Measurements from ENCODE around the gene CLDN18. TPM values are rescaled to one million over a fixed set of nuclear protein-coding genes. Genes with fewer than 3 reads are reported as not detected.

Gene CLDN18
- total RNA-seq, 2 experiments from 2014 or later, result not detected

GRCh38 chr3:138010273-138010590, 267 bp downstream of the CLDN18 start:
- no peak overlapping the region for H3K27ac ChIP-seq (ENCODE audit: low read depth, low read length, poor library complexity, severe bottlenecking)
- TF ChIP-seq CTCF (conservative IDR thresholded peaks at IDR 0.05; ENCODE audit: low read length) (no peak), EZH2phosphoT487 (IDR thresholded peaks at IDR 0.05; ENCODE audit: borderline replicate concordance, low read depth, low read length) (no peak)
- no peaks in the 10 kb centered on the region for H3K9me2 ChIP-seq (ENCODE audit: insufficient read depth, low read length)
- no peaks in the 10 kb centered on the region for H3K79me2 ChIP-seq (ENCODE audit: insufficient read depth, low read depth, low read length)
- H2AFZ ChIP-seq (ENCODE audit: low read length), result no peak overlapping the region
- intact Hi-C loops (cut with micrococcal nuclease; ENCODE audit: unreplicated experiment), result no loop called here
- no TSS peak for BruUV-seq (replicated peaks)
- H3K36me3 ChIP-seq (ENCODE audit: insufficient read depth, low read length), result no peaks in the 10 kb centered on the region
- H3K4me3 ChIP-seq (ENCODE audit: low read depth, low read length, poor library complexity, severe bottlenecking), result no peak overlapping the region
- DNase-seq (ENCODE audit: low spot score), result no peak
- no peaks in the 10 kb centered on the region for H3K4me1 ChIP-seq (ENCODE audit: insufficient read depth, low read length, poor library complexity, severe bottlenecking)
- CTCF ChIA-PET (ENCODE audit: unreplicated experiment), result no interaction called here
- no peaks in the 10 kb centered on the region for H4K20me1 ChIP-seq (ENCODE audit: insufficient read depth, low read length)
- H3K4me2 ChIP-seq (ENCODE audit: low read length), result no peak overlapping the region
- POLR2A ChIA-PET, result no interaction called here
- no peaks in the 10 kb centered on the region for H3K9me3 ChIP-seq (ENCODE audit: low read length)

GRCh38 chr3:138011722-138012121, 1.8 kb downstream of the CLDN18 start:
- no peak for DNase-seq (ENCODE audit: low spot score)
- no peaks in the 10 kb centered on the region for H4K20me1 ChIP-seq (ENCODE audit: insufficient read depth, low read length)
- no peak overlapping the region for H3K4me3 ChIP-seq (ENCODE audit: low read depth, low read length, poor library complexity, severe bottlenecking)
- H3K79me2 ChIP-seq (ENCODE audit: insufficient read depth, low read depth, low read length), result no peaks in the 10 kb centered on the region
- no peak overlapping the region for H3K27ac ChIP-seq (ENCODE audit: low read depth, low read length, poor library complexity, severe bottlenecking)
- no peaks in the 10 kb centered on the region for H3K4me1 ChIP-seq (ENCODE audit: insufficient read depth, low read length, poor library complexity, severe bottlenecking)
- no peak overlapping the region for H3K4me2 ChIP-seq (ENCODE audit: low read length)
- no peak overlapping the region for H2AFZ ChIP-seq (ENCODE audit: low read length)
- ChIA-PET POLR2A (no interaction called here), CTCF (ENCODE audit: unreplicated experiment) (no interaction called here)
- TF ChIP-seq CTCF (conservative IDR thresholded peaks at IDR 0.05; ENCODE audit: low read length) (no peak), EZH2phosphoT487 (IDR thresholded peaks at IDR 0.05; ENCODE audit: borderline replicate concordance, low read depth, low read length) (no peak)
- no TSS peak for BruUV-seq (replicated peaks)
- H3K9me3 ChIP-seq (ENCODE audit: low read length), result no peaks in the 10 kb centered on the region
- H3K36me3 ChIP-seq (ENCODE audit: insufficient read depth, low read length), result no peaks in the 10 kb centered on the region
- intact Hi-C loops (cut with micrococcal nuclease; ENCODE audit: unreplicated experiment), result no loop called here
- no peaks in the 10 kb centered on the region for H3K9me2 ChIP-seq (ENCODE audit: insufficient read depth, low read length)

GRCh38 chr3:138012526-138012925, 2.6 kb downstream of the CLDN18 start:
- no peak for TF ChIP-seq EZH2phosphoT487 (IDR thresholded peaks at IDR 0.05; ENCODE audit: borderline replicate concordance, low read depth, low read length)
- TF ChIP-seq CTCF (conservative IDR thresholded peaks at IDR 0.05; ENCODE audit: low read length), result no peak
- Histone ChIP-seq H3K9me3 (ENCODE audit: low read length) (no peaks in the 10 kb centered on the region), H4K20me1 (ENCODE audit: insufficient read depth, low read length) (no peaks in the 10 kb centered on the region), H3K9me2 (ENCODE audit: insufficient read depth, low read length) (no peaks in the 10 kb centered on the region), H3K4me2 (ENCODE audit: low read length) (no peak overlapping the region), H3K36me3 (ENCODE audit: insufficient read depth, low read length) (no peaks in the 10 kb centered on the region), H3K79me2 (ENCODE audit: insufficient read depth, low read depth, low read length) (no peaks in the 10 kb centered on the region), H3K4me3 (ENCODE audit: low read depth, low read length, poor library complexity, severe bottlenecking) (no peak overlapping the region), H3K4me1 (ENCODE audit: insufficient read depth, low read length, poor library complexity, severe bottlenecking) (no peaks in the 10 kb centered on the region), H3K27ac (ENCODE audit: low read depth, low read length, poor library complexity, severe bottlenecking) (no peak overlapping the region), H2AFZ (ENCODE audit: low read length) (no peak overlapping the region)
- ChIA-PET POLR2A (no interaction called here), CTCF (ENCODE audit: unreplicated experiment) (no interaction called here)
- intact Hi-C loops (cut with micrococcal nuclease; ENCODE audit: unreplicated experiment), result no loop called here
- DNase-seq (ENCODE audit: low spot score), result no peak
- BruUV-seq (replicated peaks), result no TSS peak

Data from OCI-LY7 (cell line).